ENCODE measurements around the gene PEAK1. TPM values are rescaled to one million over a fixed set of nuclear protein-coding genes. Genes with fewer than 3 reads are reported as not detected.

Gene PEAK1
- total and polyA plus RNA-seq, 9 of the 15 experiments (the other 6 are each of a cell fraction or from before 2014, with no cell fraction given): 0.99 to 22.4 (median 10.8) TPM

DNA sequence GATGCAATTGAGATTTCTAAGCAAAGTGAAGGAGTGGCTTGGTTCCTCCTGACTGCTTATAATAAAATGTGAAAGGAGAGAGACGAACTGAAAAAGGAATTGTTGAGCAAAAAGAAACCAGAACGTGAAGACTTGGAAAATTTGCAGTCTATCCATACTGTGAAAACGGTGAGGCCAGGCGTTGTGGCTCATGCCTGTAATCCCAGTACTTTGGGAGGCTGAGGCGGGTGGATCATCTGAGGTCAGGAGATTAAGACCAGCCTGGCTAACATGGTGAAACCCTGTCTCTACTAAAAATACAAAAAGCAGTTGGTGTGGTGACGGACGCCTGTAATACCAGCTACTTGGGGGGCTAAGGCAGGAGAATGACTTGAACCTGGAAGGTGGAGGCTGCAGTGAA is 292.3 kb downstream of the PEAK1 start:
- TF ChIP-seq SOX6 (IDR thresholded peaks at IDR 0.05) (no peak), ZNF3 (CRISPR knock-in tag; IDR thresholded peaks at IDR 0.05) (no peak), FOSL1 (tag; conservative IDR thresholded peaks at IDR 0.05) (no peak), TCFL5 (CRISPR knock-in tag; conservative IDR thresholded peaks at IDR 0.05) (no peak), PTTG1 (tag; IDR thresholded peaks at IDR 0.05; ENCODE audit: low read depth) (no peak), ZNF212 (CRISPR knock-in tag; IDR thresholded peaks at IDR 0.05) (no peak), NONO (IDR thresholded peaks at IDR 0.05; ENCODE audit: low read depth in 2 of 2, low read length in 1 of 2) (no peak), ZNF184 (CRISPR knock-in tag; IDR thresholded peaks at IDR 0.05) (no peak), GABPB1 (CRISPR knock-in tag; IDR thresholded peaks at IDR 0.05) (no peak), BRF1 (IDR thresholded peaks at IDR 0.05; ENCODE audit: borderline replicate concordance, extremely low read depth, insufficient read length) (no peak), SRSF3 (IDR thresholded peaks at IDR 0.05; ENCODE audit: insufficient read depth, low read length) (no peak), ZNF24 (IDR thresholded peaks at IDR 0.05) (no peak), EWSR1 (IDR thresholded peaks at IDR 0.05; ENCODE audit: borderline replicate concordance, low read depth, partially characterized antibody) (no peak)
- TF ChIP-seq, protein P1, sequence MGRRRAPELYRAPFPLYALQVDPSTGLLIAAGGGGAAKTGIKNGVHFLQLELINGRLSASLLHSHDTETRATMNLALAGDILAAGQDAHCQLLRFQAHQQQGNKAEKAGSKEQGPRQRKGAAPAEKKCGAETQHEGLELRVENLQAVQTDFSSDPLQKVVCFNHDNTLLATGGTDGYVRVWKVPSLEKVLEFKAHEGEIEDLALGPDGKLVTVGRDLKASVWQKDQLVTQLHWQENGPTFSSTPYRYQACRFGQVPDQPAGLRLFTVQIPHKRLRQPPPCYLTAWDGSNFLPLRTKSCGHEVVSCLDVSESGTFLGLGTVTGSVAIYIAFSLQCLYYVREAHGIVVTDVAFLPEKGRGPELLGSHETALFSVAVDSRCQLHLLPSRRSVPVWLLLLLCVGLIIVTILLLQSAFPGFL (CRISPR knock-in tag; IDR thresholded peaks at IDR 0.05): no peak
- TF ChIP-seq, protein P2, sequence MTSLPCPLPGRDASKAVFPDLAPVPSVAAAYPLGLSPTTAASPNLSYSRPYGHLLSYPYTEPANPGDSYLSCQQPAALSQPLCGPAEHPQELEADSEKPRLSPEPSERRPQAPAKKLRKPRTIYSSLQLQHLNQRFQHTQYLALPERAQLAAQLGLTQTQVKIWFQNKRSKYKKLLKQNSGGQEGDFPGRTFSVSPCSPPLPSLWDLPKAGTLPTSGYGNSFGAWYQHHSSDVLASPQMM (CRISPR knock-in tag; IDR thresholded peaks at IDR 0.05): no peak
- TF ChIP-seq, protein P3, sequence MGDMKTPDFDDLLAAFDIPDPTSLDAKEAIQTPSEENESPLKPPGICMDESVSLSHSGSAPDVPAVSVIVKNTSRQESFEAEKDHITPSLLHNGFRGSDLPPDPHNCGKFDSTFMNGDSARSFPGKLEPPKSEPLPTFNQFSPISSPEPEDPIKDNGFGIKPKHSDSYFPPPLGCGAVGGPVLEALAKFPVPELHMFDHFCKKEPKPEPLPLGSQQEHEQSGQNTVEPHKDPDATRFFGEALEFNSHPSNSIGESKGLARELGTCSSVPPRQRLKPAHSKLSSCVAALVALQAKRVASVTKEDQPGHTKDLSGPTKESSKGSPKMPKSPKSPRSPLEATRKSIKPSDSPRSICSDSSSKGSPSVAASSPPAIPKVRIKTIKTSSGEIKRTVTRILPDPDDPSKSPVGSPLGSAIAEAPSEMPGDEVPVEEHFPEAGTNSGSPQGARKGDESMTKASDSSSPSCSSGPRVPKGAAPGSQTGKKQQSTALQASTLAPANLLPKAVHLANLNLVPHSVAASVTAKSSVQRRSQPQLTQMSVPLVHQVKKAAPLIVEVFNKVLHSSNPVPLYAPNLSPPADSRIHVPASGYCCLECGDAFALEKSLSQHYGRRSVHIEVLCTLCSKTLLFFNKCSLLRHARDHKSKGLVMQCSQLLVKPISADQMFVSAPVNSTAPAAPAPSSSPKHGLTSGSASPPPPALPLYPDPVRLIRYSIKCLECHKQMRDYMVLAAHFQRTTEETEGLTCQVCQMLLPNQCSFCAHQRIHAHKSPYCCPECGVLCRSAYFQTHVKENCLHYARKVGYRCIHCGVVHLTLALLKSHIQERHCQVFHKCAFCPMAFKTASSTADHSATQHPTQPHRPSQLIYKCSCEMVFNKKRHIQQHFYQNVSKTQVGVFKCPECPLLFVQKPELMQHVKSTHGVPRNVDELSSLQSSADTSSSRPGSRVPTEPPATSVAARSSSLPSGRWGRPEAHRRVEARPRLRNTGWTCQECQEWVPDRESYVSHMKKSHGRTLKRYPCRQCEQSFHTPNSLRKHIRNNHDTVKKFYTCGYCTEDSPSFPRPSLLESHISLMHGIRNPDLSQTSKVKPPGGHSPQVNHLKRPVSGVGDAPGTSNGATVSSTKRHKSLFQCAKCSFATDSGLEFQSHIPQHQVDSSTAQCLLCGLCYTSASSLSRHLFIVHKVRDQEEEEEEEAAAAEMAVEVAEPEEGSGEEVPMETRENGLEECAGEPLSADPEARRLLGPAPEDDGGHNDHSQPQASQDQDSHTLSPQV (IDR thresholded peaks at IDR 0.05): no peak
- TF ChIP-seq, protein P4, sequence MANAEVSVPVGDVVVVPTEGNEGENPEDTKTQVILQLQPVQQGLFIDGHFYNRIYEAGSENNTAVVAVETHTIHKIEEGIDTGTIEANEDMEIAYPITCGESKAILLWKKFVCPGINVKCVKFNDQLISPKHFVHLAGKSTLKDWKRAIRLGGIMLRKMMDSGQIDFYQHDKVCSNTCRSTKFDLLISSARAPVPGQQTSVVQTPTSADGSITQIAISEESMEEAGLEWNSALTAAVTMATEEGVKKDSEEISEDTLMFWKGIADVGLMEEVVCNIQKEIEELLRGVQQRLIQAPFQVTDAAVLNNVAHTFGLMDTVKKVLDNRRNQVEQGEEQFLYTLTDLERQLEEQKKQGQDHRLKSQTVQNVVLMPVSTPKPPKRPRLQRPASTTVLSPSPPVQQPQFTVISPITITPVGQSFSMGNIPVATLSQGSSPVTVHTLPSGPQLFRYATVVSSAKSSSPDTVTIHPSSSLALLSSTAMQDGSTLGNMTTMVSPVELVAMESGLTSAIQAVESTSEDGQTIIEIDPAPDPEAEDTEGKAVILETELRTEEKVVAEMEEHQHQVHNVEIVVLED (CRISPR knock-in tag; IDR thresholded peaks at IDR 0.05): no peak
- Histone ChIP-seq H3K27ac (ENCODE audit: extremely low read depth, low read depth, low read length) (no peak overlapping the region), H2AFZ (ENCODE audit: low read depth, low read length) (no peak overlapping the region), H3K79me2 (ENCODE audit: control insufficient read depth, insufficient read depth, low read length) (no peaks in the 10 kb centered on the region), H3K9me1 (ENCODE audit: control insufficient read depth, insufficient read depth, low read length) (no peaks in the 10 kb centered on the region), H3K36me3 (ENCODE audit: control insufficient read depth, insufficient read depth, low read length) (peaks cover under 1% of the 10 kb centered on the region; the same call in 1 of the 3 replicates), H3K27me3 (ENCODE audit: control insufficient read depth in 2 of 2, insufficient read depth in 2 of 2, low read length in 2 of 2) (no peaks in the 10 kb centered on the region), H3K9ac (ENCODE audit: insufficient read depth in 1 of 2, low read depth in 2 of 2, low read length in 2 of 2) (no peak overlapping the region), H3K4me2 (ENCODE audit: insufficient read depth, low read length) (no peak overlapping the region), H3K9me3 (replicated peaks; ENCODE audit: control insufficient read depth, insufficient read depth, low read depth, low read length) (no peaks in the 10 kb centered on the region), H4K20me1 (replicated peaks; ENCODE audit: control insufficient read depth, insufficient read depth, low read length) (no peaks in the 10 kb centered on the region), H3K4me3 (no peak overlapping the region), H3K4me1 (replicated peaks in 1 of 2; ENCODE audit: control insufficient read depth in 2 of 2, insufficient read depth in 2 of 2, low read length in 2 of 2) (no peaks in the 10 kb centered on the region)
- no TSS peak for BruUV-seq (replicated peaks)
- FAIRE-seq (no peak), ATAC-seq (no peak), DNase-seq (ENCODE audit: extremely low read depth in 1 of 4, low spot score in 3 of 4) (no peak)
- intact Hi-C loops (cut with micrococcal nuclease): no loop called here
- in situ Hi-C loops (cut with MboI): no loop called here
- ChIA-PET CTCF (ENCODE audit: low intra/inter-chr PET ratio) (interaction anchor here (0.6 kb wide), 1 partner anchor 617 kb away, joined by 3 read pairs; no protein-coding TSS in a partner anchor), POLR2A (no interaction called here)
- 60% methylated on average over 7 of the region's 7 CpGs for WGBS (ENCODE audit: insufficient coverage, low coverage, missing lambda C conversion rate)

Measured in K562 (cell line).